GM21423 (cell line): ENCODE measurements around the gene SHROOM2.
"Not testable (repeated sequence)": the region's sequence is repeated elsewhere in the genome, so short reads cannot be mapped to it uniquely, and the experiment has no call there.

ENCODE experiments used
- ATAC-seq: cut with Tn5 transposase; IDR thresholded peaks from one replicate; pipeline ENCODE4 v1.9.1; 2021; ENCODE audit warnings: mild to moderate bottlenecking, moderate library complexity; ENCODE audit not compliant: unreplicated experiment

SHROOM2 gene

GRCh38 chrX:9785254-9785943, 830 bp upstream of the SHROOM2 start:
- no peak for ATAC-seq

- ATAC-seq, result no peak
Observed at GRCh38 chrX:9786798-9787635, 788 bp downstream of the SHROOM2 start.

GRCh38 chrX:9788911-9789310, 2.7 kb downstream of the SHROOM2 start:
- ATAC-seq, result no peak

- no peak for ATAC-seq
Observed at GRCh38 chrX:9789555-9789954, 3.3 kb downstream of the SHROOM2 start.

- no peak for ATAC-seq
Observed at GRCh38 chrX:9790866-9791265, 4.6 kb downstream of the SHROOM2 start.

- no peak for ATAC-seq
Observed at GRCh38 chrX:9794495-9794894, 8.3 kb downstream of the SHROOM2 start.

GRCh38 chrX:9797384-9798360, 11.4 kb downstream of the SHROOM2 start:
- ATAC-seq, result no peak

- no peak for ATAC-seq
Observed at GRCh38 chrX:9802737-9803136, 16.5 kb downstream of the SHROOM2 start.

- ATAC-seq, result no peak
Observed at GRCh38 chrX:9804444-9804843, 18.2 kb downstream of the SHROOM2 start.

- no peak for ATAC-seq
Observed at GRCh38 chrX:9805956-9806355, 19.7 kb downstream of the SHROOM2 start.

- no peak for ATAC-seq
Observed at GRCh38 chrX:9807355-9808182, 21.3 kb downstream of the SHROOM2 start.

- ATAC-seq, result not testable (repeated sequence)
Observed at GRCh38 chrX:9809876-9810275, 23.6 kb downstream of the SHROOM2 start.

GRCh38 chrX:9811086-9811485, 24.9 kb downstream of the SHROOM2 start:
- ATAC-seq, result not testable (repeated sequence)

- ATAC-seq, result no peak
Observed at GRCh38 chrX:9816084-9816700, 30.0 kb downstream of the SHROOM2 start.

GRCh38 chrX:9821572-9821971, 35.3 kb downstream of the SHROOM2 start:
- ATAC-seq, result no peak

GRCh38 chrX:9824554-9824953, 38.3 kb downstream of the SHROOM2 start:
- no peak for ATAC-seq

- ATAC-seq, result no peak
Observed at GRCh38 chrX:9825129-9825790, 39.0 kb downstream of the SHROOM2 start.

- ATAC-seq, result no peak
Observed at GRCh38 chrX:9825966-9826365, 39.7 kb downstream of the SHROOM2 start.
